Fibroblast of pulmonary artery (primary cell): ENCODE results near the gene PLPPR1.
"Not testable (repeated sequence)": the region's sequence is repeated elsewhere in the genome, so short reads cannot be mapped to it uniquely, and the experiment has no call there.

Experiments
- DNase-seq: peaks from one replicate; pipeline ENCODE4 v3.0.0-alpha.2; 2010; ENCODE audit warnings: low read depth
- H3K4me3 ChIP-seq: replicated peaks from 2 replicates; pipeline ENCODE4 v1.5.1; 2011; ENCODE audit warnings: low read depth, mild to moderate bottlenecking, control low read depth, low read length, moderate library complexity
- CTCF ChIP-seq: IDR thresholded peaks from 2 replicates; pipeline ENCODE4 v1.5.1; 2011; ENCODE audit warnings: mild to moderate bottlenecking, control low read depth, low read length, inconsistent platforms; ENCODE audit errors: missing control alignments

The PLPPR1 gene

GRCh38 chr9:101117161-101117560 is 88.6 kb downstream of the PLPPR1 start:
- no peak overlapping the region for H3K4me3 ChIP-seq
- DNase-seq: no peak
- no peak for TF ChIP-seq CTCF

- H3K4me3 ChIP-seq: no peak overlapping the region
- peak; percentile 72 for TF ChIP-seq CTCF
- DNase-seq: peak; percentile 18
These were observed 90.8 kb downstream of the PLPPR1 start for GRCh38 chr9:101119206-101119819.

- H3K4me3 ChIP-seq: no peak overlapping the region
- no peak for DNase-seq
- no peak for TF ChIP-seq CTCF
These were observed 93.4 kb downstream of the PLPPR1 start for GRCh38 chr9:101121836-101122399.

GRCh38 chr9:101126556-101126955 is 98.0 kb downstream of the PLPPR1 start:
- no peak for TF ChIP-seq CTCF
- DNase-seq: no peak
- no peak overlapping the region for H3K4me3 ChIP-seq

GRCh38 chr9:101127369-101127768 is 98.8 kb downstream of the PLPPR1 start:
- not testable (repeated sequence) for DNase-seq

GRCh38 chr9:101128623-101129022 is 100.1 kb downstream of the PLPPR1 start:
- TF ChIP-seq CTCF: no peak
- no peak for DNase-seq
- no peak overlapping the region for H3K4me3 ChIP-seq

More at GRCh38 chr9:101127369-101127768, 98.8 kb downstream of the PLPPR1 start:
- not testable (repeated sequence) for H3K4me3 ChIP-seq

GRCh38 chr9:101130054-101130453 is 101.5 kb downstream of the PLPPR1 start:
- no peak for DNase-seq
- TF ChIP-seq CTCF: no peak
- no peak overlapping the region for H3K4me3 ChIP-seq
